Measurements from ENCODE around the gene CSF2. TPM values are rescaled to one million over a fixed set of nuclear protein-coding genes. Genes with fewer than 3 reads are reported as not detected.

Gene CSF2
- polyA plus RNA-seq, 12 donors, result not detected

DNA sequence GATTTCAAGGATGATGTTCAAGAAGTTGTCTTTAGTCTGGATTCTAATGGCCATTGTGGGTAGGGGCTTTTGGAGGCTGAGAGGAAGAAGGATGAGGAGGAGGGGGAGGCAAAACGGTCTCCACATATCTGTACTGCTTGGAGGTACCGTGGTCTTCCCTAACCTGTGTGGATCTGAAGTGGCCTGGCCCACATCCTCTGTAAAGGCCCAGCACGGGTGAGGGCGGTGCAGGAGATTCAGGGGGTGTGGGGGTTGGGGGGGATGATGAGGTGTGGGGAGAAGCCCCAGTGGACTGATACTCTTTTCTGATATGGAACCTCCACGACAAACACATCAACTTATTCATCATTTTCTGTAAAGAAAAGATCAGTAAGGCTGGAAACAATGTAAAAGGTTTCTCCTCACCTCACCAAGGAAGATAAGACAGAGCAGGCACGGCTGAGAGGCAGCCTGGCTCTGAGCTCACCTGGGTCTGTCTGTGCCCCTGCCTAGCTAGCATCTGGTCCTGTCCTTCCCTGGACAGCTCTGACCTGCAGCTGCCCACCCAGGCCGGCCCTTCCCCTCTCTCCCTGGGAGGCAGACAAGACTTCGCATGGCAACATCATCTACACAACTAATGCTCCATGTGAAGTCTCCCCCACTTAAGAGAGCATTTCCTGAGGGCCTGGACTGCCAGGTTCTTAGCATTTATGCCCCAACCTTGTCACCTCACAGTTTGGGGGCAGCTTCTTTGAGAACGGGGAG, 18.7 kb upstream of the CSF2 start:
- DNase-seq, result no peak

DNA sequence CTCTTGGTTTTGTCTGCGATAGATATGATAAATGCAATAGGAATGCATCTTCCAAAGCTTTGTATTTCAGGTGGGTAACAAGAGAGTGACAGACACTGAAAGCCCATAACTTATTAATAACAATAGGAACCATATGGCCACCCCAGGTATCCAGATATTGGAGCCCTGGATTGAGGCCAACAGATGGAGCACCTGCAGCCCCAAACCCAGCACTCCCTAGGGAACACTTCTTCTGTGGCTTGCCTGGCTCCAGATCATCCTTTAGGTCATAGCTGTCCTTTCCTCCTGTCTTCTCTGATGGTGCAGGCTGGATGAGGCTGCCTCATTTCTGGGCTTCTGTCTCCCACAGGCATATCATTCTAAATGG, 18.2 kb upstream of the CSF2 start:
- DNase-seq, result no peak

DNA sequence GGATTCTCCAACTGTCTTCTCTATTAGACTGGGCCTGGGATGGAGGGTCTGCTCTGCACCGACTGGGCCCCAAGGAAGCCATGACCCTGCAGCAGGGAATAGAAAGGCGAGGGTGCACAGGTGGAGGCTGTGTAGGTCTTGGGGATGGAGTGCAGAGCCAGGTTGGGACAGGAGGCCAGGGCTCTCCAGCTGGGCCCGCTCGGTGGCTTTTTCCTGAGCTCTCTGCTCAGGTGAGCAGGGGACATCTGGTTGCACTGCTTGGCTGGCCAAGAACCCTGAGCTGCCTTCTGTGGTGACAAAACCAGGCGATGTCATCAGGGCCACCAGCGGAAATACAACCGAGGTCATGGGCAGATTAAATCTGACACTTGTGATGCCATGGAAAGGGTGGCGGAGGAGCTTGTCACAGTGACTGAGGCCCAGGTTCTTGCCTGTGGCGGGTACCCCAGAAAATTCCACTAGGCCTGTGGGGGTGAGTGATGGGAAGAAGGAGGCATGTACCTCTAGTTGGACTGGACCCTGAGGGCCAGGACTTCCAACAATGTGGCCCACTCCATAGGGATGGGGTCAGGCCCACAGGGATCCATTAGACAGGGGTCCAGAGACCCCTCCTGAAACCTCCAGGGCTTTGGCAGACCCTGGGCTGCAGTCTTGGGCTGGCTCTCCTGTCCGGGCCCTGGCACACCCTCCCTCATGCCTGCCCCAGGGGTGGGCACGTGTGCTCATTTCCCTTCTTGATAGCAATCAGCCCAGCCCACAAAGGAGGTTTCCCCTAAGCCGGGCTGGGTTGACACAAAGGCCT, 17.6 kb upstream of the CSF2 start:
- no peak for DNase-seq

DNA sequence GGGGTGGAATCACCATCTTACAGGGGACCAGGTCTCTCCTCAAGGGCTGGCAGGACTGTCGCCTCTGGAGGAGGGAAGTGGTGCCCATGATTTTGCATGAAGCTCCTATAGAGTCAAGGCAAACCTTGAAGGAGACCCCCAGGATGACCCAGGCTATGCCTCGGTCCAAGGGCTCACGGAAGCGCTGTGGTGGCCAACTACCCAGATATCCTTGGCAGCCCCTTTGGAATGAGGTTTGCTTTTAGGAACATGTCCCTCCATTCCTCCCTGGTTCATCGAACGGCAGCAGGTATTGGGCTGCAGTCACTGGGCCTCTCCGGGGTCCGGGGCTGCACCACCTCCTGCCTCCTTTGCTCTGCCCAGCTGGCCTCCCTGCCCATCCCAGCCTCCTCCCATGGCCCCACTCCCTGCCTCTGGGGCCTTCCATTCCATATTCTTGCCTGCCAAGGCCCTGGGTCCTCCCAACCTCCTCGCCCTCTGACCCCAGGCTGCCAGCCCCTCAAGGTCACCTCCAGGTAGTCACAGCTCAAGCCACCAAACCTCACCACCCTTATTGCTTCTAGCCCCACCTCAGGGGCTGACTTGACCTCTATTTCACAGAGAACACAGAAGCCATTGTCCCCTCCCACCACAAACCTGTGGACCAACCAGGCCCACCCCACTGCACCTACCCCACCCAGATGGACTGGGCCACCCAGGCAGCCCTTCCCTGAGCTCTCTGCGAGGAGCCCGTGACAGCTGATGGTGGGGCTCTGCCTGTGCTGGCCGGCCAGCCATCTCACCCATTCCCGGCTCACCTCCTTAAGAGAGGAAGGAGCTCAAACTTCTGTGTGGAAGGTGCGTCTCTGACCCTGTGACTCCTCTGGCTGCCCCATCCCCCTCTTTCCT, 16.7 kb upstream of the CSF2 start:
- no peak for DNase-seq

DNA sequence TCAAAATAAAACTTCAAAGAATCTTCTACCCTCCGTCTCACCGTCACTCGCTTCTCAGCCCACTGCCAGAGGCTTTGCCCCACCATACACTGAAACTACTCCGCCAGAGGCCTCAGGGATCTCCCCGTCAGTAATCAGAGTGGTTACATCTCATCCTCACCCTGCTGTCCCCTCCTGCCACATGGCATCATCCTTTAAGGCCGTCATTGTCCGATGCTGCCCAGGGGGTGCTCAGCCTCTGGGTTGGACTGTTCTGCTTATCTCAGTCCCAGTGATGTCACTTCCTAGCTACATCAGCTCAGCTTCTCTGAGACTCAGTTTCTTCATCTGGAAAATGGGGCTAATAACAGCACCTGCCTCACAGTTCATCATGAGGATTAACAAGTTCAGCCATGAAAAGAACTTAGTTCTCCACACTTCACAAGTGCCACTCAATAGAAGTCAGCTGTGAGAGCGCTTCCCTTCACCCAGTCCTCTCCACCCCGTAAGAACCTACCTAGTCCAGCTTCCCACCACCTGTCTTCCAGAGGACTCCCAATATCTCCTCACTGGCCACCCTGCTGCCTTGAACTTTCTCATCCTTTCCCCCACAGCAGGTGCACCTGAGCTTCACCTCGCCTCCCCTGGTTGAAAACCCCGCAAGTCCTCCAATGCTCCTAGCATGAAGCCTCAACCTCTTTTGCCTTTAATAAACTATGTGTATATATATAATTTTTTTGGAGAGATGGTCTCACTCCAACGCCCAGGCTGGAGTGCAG, 15.9 kb upstream of the CSF2 start:
- no peak for DNase-seq

DNA sequence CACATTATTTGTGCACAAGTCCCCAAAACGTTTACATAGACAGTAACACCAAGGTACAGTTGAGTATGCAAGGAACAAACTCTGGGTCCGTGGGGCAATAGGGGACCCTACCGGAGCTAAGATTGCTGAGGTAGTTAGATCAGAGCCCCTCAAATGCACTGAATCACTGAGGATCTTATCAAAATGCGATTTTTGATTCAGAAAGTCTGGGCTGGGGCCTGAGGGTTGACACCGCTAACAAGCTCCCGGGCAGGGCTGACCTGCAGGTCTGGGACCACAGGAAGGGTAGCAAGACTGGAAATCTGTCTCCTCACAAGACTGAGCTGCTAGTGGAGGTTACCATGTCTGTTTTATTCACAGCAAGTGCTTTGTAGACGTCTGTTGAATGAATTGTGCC, 14.9 kb upstream of the CSF2 start:
- no peak for DNase-seq

DNA sequence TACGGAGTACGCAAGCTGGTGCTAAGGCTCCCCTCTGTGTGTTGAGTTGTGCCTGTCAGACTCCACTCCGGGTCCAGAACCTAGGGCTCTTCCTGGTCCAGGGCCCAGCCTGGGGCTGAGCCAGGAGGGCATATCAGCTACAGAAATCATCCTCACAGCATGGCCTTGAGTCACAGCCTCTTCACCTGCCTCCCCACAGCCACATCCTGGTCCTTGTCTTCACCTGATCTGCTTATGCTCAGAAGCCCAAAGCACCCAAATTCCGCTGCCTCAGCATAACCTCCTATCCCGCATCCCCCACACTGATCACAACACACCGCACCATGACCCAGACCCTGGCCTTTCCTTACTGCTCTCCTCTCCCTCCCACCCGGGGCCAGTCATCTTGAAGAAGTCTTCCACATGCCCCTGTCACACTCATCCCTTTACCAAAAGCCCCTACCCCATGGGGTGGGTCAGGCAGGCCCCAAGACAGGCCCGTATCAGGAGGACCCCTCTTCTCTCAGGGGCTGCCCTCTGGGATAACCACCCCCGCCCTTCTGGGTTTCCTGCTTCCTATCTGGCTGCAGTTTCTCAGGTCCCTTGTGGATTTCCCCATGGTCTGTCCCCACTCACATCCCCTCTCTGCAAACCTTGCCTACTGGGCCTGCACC, 14.4 kb upstream of the CSF2 start:
- DNase-seq, result no peak

DNA sequence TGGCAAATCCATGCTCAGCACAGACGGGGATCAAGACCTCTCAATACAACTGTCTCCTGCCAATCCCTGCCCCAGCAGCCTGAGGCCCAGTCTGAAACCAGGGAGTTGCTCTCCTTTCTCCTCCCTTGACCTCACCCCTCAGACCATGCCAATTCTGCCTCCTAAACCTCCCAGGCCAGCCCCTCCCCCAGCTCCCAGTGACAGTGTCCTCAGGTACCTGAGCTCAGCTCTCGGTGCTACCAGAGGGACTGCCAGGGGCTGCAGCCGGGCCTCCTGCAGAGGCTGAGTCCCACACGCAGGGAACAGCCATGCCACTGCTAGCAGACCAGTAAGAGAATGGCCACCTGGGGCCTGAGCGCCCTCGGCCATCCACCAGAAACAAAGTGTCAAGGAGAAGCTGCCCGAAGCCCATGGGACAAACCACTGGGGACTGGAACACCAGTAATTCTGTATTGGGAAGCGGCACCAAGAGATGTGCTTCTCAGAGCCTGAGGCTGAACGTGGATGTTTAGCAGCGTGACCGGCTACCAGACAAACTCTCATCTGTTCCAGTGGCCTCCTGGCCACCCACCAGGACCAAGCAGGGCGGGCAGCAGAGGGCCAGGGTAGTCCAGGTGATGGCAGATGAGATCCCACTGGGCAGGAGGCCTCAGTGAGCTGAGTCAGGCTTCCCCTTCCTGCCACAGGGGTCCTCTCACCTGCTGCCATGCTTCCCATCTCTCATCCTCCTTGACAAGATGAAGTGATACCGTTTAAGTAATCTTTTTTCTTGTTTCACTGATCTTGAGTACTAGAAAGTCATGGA, 13.7 kb upstream of the CSF2 start:
- no peak for DNase-seq

DNA sequence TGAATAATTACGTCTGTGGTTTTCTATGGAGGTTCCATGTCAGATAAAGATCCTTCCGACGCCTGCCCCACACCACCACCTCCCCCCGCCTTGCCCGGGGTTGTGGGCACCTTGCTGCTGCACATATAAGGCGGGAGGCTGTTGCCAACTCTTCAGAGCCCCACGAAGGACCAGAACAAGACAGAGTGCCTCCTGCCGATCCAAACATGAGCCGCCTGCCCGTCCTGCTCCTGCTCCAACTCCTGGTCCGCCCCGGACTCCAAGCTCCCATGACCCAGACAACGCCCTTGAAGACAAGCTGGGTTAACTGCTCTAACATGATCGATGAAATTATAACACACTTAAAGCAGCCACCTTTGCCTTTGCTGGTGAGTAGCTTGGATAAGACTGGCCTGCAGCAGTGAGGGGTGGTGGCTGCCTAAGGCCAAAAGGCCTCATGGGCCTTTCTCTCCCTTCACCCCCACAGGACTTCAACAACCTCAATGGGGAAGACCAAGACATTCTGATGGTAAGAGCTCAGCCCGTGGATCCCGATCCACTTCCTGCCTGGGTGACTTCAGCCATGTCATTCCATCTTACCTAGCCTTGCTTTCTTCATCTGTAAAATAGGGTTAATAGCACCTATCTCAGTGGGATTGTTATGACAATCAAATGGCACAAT, 13.0 kb upstream of the CSF2 start, which contains the start of gene IL3:
Gene IL3, plus strand, starts transcription at position 155 of the 661 bp plus-strand sequence. Its CDS starts 52 bp downstream, at position 207.
- no peak for DNase-seq

DNA sequence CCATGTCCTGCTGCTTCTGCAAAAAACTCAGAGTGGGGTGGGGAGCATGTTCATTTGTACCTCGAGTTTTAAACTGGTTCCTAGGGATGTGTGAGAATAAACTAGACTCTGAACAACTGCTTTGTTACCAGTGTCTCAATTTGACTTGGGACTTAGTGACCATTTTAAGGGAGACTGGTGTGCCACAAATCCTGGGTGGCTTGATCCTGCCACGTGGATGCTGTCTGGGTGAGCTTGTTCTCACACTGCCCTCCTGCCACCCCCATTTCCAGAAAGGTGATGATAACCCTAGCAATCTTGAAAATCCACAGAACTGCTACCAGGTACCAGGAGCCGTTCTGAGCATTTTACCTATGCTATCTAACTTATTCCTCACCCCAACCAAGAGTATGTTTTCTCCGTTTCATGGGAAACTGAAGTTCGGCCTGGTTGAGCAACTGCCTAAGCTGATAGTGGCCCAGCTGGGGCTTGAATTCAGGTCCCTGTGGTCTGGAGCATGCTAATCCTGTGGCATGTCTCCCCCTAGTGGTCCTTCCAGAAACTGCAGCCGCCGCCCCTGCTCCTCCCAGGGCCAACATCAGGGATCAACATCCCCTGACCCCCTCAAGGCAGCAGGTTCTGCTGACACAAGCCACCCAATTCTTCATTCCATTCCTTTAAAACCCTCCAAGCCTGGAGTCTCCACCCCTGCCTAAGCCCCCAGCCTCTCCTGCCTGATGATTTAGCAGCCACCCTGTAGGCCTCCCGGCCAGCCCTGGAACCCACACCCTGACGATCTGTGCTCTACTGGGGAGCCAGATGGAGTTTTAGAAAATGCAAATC, 10.3 kb upstream of the CSF2 start:
- peak; percentile 46 for DNase-seq

DNA sequence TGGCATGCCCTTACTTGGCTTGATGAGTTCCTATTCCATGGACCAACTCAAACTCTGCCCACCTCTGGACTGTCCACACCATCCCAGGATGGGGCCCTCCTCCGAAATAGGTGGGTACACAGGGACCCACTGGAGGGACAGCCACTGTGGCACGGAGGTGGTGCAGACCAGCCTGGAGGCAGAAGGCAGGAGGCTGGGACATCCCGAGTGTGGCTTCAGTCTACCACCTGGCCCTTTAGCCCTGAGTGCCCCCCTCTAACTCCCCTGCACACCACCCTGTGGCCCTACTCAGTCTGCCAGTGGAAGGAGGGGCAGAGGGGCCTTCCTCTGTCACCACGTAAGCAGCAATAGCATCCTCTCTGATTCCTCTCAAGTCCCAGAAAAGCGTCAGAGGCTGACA, 9.4 kb upstream of the CSF2 start:
- no peak for DNase-seq

DNA sequence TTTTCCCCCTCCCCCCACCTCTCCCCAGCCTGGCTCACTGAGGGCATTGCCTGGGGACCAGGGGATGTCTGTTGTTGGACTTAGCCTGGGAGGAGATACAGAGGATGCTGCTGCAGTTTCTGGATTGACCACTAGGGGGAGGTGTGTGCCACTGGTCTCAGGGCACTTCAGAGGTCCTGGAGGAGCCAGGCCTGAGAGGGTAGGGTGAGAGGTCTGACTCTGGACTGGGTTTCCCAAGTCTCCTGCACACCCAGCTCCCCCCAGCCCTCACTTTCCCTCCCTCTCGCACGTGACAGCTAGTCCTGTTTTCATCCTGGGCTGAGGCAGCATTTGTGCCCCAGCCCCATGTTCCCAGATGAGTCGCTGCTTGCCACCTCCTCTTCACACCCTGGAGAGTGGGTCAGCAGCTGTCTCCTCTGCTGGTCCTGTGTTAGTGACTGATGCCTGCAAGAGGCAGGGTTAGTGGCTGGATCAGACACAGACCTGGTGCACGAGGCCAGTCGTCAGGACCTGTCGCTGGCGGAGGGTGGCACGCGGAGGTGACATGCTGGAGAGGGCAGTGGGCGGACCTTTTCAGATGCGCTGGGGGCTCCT, 8.8 kb upstream of the CSF2 start:
- DNase-seq, result peak; percentile 49

DNA sequence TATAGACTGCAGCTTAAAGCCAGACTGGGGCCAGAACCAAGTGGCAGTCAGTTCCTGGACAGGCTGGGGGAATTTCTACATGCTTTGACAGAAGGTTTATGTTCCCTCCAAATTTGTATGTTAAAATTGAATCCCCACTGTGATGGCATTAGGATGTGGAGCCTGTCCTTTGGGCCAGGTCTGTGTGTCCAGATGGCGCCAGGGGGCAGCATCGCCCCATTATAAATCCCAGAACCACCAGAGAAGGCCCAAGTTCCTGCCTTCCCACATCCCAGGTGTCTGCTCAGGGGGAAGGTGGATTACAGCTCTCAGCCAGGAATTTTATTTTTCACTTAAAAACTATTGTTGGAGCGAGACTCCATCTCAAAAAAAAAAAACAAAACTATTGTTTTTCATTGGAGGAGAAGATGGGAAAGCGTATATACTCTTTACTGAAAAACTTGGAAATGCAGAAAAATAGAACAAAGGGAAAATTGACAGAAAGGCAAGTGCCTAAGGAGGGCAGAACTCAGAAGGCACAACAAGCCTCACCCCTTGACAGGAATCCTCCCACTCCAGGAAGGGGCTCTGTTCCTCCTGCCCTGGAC, 8.1 kb upstream of the CSF2 start:
- DNase-seq, result peak; percentile 42

DNA sequence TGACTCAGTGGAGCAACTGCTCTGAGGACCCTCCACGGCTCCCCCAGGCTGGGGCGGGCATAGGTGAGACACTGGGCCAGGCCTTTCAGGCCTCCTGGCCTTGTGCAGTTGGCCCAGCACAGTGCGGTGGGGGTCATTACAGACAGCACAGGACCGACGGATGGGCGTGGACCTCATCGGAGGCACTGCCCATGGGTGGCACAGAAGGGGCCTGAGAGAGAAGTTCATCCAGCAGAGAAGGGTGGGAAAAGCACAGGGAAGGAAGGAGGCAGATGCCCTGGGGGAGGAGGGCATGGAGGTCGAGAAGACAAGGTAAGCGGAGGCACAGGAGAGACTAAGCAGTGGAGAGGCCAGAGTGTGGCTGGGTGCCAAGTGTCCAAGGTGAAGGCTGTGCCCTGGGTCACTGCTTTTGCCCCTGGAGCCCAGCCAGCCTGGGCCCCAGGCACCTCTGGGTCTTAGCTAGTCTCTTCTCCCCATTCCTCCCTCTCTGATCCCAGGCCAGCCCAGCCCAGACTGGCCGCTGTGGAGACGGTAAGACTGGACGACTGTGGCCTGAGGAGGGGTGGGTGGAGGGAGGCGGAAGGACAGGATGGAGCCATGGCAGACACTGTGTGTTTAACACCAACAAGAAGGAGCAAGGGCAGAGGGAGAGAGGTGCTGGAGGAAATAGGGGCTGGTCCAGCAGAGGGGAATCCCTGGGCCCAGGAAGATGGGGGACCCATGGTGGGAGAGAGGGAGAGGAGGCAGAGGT, 7.5 kb upstream of the CSF2 start:
- no peak for DNase-seq

DNA sequence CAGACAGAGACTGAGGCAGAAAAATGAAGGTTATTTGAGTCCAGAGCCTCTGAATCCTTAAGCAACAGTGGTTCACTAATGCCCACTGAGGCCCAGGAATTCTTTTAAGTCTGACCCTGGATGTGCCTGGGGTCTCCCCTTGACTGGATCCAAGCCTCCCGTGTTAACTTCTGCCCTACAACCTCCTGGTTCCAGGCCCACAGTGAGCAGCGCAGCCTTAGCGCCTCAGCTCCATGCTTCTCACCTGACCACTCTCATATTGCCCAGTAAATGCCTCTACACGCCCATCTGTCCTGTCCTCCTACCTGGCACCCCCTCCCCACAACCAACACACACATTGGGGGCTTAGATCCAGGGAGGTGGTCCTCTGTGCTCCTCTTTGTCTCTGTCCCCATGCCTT, 6.7 kb upstream of the CSF2 start:
- DNase-seq, result no peak

DNA sequence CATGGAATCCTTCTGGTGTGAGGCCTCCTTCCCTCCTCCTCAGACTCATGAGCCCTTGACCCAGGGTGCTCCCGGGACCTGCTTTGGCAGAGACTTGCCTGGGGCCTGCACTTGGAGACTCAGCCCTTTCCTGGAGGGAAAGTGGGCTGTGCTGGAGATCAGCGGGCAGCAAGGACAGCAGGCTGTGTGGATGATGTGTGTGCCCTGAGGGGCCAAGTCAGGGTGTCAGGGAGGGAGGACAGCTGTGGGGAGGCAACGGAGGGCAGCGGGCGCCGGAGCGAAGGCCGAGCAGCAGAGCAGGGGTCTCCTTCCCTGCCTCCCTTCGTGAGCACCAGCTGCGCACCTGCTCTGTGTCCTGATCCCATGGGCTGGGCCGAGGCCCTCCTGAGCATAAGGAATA, 6.1 kb upstream of the CSF2 start:
- DNase-seq, result no peak
